PC-3 (cell line): ENCODE measurements around the gene PRPF6.

Experiments used
- CTCF ChIP-seq: fragments of 300-600 bp; sonication (generic); conservative IDR thresholded peaks from 2 replicates; pipeline ENCODE4 v1.5.1; 2017; ENCODE audit warnings: antibody characterized with exemption, low read depth, mild to moderate bottlenecking, low read length
- EZH2phosphoT487 ChIP-seq: fragments of 300-600 bp; sonication (generic); IDR thresholded peaks from 2 replicates; pipeline ENCODE4 v1.6.1; 2018; ENCODE audit warnings: mild to moderate bottlenecking, antibody characterized with exemption, low read length, borderline replicate concordance

GRCh38 chr20:63980806-63981728 is at the start of gene PRPF6:
- TF ChIP-seq CTCF (peak; percentile 92), EZH2phosphoT487 (no peak)
